ENCODE data around the gene ZNF324.
"Not testable (repeated sequence)": the region's sequence is repeated elsewhere in the genome, so short reads cannot be mapped to it uniquely, and the experiment has no call there.

ZNF324 gene

DNA sequence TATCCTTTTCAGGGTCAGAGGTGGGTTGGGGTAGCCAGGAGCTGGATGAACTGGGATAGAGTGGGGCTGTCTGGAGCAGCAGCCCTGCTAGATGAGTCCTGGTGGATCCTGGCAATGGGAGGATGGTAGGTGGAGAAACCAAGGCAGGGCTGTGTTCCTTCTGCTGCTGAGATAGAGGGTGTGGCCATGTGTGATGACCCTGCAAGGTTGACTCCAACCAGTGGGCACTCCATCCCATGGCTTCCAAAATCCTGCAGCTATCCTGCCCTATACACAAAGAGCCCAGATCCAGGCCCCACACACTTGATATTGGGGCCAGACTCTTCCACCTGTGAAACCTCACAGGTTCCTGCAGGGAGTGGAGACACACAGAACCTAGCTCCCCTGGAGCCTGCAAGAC is 6.9 kb downstream of the ZNF324 start:
- DNase-seq = no peak

DNA sequence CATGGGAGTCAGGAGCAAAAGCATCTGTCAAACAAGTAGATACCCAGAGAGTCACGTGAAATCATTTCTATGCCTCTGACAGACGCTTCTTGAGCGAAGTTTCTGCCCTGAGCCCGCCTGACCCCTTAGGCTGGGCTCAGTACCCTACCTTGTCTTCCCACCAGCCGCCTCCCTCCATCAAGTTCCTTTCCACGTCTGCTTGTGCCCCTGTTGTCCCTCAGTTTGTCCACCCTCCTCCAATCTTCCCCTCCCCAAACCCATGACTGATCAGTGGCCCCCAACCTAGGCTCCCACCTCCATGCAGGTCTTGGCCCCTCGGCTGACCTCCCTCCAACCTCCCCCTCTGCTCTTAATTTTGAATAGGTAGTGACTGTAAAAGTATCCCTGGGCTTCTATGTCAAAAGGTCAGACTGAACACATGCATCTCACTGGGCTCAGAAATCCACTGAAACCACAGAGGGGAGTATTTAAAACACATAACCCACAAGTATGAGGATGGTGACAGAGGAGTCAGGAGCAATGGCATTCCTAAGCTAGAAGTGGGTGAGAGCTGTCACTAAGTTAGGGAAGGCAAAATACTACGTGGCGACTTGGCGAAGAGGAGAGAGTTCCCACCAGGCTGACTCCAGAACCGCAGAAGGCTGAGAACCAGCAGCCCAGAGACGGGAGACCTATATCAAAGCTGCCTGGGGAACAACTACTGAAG is 7.6 kb downstream of the ZNF324 start:
- no peak for DNase-seq

DNA sequence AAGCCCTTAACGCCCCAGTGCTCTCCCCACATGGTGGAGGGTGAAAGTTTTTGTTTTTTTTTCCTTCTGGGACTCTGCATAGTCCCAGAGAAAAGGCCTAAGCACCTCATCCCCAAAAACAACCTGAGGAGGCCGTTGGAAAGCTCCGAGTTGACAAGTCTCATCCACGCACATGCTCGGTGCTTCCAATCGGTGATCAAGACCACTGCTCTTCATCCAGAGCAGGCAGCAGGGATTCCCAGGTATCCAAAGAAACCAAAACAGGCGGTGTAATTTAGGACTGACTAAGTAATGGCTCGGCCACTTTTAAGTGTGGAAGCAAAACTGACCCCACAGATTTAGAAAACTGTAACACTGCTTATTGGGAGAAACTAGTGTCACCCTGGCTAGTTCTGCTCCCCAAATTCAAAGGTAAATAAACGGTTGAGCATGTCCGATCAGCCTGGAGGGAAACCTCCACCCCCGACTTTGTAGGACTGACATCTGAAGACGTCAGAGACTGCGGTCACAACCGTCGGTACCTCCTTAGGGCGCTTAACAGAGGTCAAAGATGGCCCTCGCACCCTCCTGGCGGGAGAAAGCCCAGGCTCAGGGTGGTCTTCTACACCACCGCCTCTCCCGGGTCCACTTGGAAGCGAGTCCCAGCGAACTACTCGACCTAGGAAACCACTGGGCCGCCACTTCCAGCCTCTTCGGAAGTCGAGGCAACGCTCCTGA is 8.3 kb downstream of the ZNF324 start:
- no peak for DNase-seq

DNA sequence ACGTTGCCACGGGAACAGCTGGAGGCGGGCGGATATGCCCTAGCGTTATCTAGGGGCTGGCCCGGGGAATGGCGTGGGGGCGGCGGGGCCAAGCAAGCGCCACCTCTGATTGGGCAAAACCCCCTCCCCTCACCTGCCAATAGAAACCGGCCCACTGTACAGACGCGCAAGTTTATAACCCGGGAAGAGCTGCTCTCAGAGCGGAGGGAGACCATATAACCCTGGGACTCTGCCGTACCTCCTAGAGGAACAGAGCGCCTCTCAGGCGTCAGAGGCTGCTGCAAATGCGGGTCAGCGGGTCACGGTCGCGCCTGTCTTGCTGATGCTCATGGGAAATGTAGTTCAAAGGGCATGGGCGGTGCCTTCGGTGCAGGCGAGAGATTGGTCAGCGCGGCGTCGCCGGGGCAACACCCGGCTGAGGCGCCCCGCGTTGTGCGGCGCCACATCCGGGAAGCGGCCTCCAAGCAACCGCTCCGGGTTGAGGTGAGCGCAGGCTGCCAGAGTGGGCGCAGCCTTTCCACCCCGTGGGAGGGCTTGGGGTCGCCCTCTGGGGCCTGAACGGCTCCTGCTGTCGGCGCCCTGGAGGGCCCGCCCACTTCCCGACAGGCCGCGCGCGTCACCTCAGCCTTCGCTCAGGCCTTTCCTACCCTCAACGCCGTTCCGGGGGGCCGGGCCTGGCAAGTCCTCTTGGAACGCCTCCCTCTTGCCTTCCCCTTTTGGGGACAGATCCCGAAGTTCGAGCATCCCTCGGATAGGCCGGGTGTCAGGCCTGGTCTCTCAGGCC is 9.0 kb downstream of the ZNF324 start, which contains the start of gene ZNF446:
Gene ZNF446 (plus strand): TSS at position 639 of the 784 bp plus-strand sequence. CDS start 867 bp downstream, outside the sequence.
- peak; percentile 95 for DNase-seq

DNA sequence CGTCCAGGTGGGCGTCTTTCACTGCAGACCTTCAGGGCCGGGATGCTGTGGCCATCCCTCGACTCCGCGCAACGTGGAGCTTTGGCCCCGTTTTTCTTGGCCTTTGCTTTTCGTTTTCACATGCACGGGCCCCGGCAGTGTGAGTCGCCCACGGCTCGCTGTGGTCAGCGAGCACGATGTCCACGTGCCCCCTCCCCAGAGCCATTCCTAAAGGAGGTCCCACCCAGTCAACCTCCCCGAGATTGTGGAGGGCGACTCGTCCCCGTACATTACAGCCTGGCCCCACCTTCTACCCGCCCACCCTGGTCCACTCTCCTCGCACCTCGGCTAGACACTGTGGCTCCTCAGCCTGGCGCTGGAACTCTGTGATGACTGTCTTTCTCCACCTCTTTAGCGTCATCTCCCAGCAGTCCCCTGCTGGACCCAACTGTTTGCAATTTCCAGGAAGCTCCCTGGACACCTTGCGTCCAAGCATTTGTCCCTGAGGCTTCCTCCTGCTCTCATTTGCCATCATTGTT is 9.7 kb downstream of the ZNF324 start:
- DNase-seq = peak; percentile 13

DNA sequence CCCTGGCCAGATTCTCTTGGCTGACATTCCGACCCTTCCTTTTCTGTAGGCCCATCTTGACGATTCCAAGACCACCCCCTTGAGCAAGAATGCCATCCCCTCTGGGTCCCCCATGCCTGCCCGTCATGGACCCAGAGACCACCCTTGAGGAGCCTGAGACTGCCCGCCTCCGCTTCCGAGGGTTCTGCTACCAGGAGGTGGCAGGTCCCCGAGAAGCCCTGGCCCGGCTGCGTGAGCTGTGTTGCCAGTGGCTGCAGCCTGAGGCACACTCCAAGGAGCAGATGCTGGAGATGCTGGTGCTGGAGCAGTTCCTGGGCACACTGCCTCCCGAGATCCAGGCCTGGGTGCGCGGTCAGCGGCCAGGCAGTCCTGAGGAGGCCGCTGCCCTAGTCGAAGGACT is 10.2 kb downstream of the ZNF324 start:
- no peak for DNase-seq

DNA sequence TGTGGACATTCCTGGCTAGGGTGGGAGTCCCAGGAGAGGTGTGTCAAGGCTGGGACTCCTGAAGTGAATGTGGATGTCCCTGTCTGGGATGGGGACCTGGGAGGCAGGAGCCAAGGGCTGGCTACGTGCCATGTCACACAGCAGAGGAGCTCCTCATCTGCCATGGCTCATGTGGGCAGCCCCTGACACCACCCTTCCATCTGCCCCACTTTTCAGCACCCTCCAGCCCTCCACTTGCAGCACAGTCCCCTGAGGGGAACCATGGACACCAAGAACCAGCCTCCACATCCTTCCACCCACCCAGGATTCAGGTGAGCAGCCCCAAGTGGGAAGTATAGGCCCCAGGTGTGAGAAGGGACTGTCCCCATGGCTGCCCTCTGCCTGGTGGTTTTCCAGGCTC is 11.0 kb downstream of the ZNF324 start:
- DNase-seq = no peak

DNA sequence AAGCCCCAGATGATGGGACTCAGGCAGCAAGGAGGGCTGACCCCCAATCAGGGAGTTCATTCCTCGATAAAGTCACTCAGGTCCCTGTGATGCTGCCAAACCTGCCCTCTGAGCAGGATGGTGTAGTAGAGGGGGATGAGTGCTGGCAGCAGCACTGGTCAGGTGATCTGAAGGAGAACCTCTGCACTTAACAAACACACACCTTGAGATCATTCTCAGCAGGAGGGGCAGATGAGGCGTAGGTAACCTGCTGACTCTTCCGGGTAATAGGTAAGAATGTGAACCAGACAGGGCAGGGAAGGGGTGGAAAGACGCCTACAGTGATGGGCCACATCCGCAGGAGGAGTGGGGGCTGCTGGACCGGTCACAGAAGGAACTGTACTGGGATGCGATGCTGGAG is 12.4 kb downstream of the ZNF324 start:
- DNase-seq = no peak

DNA sequence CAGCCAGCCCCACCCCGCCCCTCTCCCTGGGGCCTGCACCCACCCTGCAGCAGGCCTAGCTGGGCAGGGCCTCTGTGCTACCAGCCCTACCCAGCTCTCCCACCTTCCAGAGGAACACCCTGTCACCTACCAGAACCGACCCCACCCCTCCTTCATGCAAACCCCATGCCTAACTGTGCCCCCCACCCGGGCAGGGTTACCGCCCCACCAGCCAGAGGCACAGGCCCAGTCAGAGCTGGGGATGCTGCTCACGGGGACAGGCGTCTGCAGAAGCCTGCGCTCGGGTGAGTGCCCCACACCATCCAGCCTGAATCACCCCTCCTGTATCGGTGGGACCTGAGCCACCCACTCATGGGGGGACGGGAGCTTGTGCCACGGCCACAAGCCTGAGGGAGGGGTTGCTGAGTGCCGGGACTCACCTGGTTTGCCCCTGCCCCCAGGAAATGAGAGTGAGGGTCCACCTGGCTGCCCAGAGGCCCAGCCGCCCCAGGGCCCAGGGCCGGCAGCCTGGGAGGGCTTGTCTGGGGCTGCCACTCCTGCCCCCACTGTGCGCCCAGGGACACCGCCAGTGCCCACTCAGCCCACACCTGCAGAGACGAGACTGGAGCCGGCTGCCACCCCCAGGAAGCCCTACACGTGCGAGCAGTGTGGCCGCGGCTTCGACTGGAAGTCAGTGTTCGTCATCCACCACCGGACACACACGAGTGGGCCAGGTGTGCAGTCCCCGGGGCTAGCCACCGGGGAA is 13.0 kb downstream of the ZNF324 start:
- no peak for DNase-seq

DNA sequence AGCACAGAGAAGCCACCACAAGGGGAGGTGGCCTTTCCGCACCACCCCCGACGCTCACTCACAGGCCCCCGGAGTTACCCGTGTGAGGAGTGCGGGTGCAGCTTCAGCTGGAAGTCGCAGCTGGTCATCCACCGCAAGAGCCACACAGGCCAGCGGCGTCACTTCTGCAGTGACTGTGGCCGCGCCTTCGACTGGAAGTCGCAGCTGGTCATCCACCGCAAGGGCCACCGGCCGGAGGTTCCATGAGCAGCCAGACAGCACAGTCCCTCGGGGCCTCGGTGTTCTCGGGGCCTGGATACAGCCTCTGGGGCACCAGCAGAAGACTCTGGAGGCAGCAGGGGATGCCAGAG is 13.6 kb downstream of the ZNF324 start:
- DNase-seq = no peak

DNA sequence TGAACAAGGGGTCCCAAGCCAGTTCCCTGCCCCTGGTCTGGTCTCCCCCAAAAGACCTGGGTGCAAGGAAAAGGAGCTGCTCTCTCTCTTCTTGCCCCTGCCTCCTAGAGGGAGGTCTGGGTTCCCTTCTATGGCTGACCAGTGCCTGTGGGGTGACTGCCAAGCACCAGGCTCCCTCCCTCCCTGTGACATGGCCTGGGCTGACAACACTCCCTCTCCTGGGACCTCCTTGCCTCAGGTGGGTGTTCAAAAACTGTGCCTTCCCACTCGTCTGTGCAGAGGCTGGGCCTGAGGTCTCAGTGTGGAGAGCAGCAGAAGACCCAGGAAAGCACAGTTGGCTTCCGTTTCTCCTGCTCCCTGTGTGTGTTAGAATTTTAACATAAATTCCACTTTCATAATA is 14.0 kb downstream of the ZNF324 start:
- DNase-seq = no peak

DNA sequence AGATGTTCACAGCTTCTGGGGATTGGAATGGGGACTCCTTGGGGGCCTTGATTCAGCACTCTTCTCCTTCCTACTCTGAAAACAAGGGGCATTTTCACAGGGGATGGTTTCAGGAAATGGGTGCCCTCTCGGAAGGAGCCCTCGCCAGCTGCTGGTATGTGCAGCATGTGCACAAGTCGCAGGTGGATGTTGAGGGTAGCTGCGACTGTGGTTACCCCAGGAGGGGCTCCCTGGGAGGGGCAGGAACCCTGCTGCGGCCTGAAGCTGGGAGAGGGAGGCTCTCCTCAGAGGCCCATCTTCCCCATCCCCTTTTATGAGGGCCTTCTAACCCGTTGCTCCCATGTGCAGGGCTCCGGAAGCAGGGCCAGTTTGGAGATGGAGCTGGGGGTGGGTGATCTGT is 15.5 kb downstream of the ZNF324 start:
- DNase-seq = no peak

DNA sequence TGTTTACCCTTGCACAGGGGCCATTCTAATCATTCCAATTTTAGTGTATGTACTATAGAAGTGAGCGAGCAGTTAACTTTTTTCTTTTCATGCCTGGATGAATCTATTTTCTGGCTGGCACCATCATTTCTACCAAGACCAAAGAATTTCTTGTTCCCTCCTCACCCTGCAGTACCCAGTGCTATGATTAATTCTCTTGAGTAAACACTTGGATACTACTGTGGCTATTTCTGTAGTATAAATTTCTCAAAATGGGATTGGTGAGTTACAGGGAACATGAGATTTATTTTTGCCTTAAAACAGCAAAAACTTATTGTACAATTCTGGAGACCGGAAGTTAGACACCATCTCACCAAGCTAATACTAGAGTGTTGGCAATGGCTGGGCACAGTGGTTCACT is 16.9 kb downstream of the ZNF324 start:
- DNase-seq = no peak

DNA sequence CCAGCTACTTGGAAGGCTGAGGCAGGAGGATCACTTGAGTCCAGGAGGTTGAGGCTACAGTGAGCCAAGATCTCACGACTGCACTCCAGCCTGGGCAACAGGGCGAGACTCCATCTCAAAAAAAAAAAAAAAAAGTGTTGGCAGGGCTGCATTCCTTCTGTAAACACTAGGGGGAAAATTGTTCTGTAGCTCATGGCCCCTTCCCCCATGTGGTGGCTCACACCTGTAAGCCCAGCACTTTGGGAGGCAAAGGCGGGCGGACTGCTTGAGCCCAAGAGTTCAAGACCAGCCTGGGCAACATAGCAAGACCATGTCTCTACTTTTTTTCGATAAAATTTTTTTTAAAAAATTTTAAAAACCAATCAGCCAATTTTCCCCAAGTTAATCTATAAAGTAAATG is 17.5 kb downstream of the ZNF324 start:
- not testable (repeated sequence) for DNase-seq

DNA sequence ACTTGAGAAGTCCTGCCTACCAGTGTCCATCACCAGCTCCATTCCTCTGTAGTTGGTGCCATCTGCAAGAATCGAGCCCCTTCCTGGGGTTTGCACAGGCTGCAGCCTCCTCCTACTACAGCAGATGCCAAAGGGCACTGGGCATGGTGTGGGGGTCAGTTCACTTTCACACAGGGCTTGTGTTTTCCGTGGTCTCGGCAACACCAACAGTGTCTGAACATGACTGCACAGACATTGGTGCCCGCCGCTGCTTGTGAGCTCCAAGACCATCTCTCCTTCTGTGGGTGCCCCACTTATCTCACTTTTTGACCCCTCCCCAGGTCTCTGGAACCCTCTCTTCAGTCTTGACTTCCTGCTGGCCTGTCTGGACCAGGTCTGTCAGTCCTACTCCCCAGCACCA is 24.5 kb downstream of the ZNF324 start:
- DNase-seq = no peak

DNA sequence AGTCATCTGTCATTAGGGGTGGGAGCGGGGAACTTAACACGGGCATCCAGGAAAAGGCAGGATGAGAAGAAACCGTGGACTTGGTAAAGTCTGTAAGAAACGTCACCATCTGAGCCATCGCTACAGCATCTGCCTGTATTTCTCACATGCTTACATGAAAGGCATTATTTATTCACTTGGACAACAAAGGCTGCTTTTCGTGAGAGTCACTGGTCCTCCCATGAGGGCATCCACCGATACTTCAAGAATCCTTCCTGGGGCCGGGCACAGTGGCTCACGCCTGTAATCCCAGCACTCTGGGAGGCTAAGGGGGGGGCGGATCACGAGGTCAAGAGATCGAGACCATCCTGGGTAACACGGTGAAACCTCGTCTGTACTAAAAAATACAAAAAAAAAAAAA is 25.4 kb downstream of the ZNF324 start:
- no peak for DNase-seq

DNA sequence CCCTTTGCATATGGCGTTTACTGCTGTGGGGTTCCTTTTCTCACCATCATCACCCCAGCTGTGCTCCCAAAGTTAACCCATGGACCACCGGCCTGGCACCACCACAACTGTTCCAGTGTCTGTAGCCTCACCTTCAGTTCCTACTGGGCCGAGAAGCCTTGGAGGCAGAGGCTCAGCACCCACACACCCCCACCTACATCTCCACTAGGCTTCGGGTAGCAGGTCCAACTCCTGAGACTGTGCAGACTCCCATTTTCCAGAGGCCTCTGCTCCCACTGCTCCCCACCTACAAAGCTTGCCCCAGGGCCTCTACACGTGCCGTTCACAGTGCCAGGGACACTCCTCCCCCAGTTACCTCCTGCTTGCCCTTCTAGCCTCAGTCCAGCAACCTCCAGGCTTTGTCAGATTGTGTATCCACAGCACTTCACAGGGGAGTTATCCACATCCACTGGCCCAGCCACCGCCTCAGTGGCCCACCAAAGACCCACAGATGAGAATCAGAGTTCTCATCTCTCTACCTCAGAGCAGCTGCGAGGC is 30.8 kb downstream of the ZNF324 start:
- DNase-seq = no peak

DNA sequence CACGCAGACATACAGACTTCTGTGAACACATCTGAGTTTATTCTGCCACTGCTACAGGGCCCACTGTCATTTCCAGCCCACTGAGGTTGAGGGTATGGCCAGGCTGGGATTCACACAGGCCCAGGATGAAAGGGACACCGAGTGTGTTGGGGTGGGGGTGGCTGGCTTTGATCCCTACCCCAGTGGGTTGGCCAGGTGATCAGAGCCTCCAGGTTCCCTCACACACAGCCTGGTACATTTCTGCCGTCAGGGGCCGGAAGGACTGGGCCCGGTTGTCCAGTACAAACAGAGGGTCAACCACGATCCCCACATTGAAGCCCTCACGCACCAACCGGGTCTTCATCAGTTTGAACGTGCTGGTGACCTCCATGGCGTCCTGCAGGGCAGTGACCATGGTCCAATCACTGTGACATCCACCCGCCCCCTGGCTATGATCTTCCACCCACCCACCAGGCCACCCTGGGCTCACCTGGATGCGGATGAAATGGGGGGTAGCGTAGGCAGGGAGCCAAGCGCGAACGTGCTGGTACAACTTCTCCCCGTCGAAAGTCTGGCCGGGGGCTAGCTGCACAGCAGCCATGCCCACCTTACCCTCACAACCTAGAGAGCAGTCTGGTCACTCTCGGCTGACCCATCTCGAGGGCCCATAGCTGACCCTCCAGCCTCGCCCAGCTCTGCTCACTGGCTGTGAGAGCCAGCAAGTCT is 31.6 kb downstream of the ZNF324 start:
- no peak for DNase-seq

DNA sequence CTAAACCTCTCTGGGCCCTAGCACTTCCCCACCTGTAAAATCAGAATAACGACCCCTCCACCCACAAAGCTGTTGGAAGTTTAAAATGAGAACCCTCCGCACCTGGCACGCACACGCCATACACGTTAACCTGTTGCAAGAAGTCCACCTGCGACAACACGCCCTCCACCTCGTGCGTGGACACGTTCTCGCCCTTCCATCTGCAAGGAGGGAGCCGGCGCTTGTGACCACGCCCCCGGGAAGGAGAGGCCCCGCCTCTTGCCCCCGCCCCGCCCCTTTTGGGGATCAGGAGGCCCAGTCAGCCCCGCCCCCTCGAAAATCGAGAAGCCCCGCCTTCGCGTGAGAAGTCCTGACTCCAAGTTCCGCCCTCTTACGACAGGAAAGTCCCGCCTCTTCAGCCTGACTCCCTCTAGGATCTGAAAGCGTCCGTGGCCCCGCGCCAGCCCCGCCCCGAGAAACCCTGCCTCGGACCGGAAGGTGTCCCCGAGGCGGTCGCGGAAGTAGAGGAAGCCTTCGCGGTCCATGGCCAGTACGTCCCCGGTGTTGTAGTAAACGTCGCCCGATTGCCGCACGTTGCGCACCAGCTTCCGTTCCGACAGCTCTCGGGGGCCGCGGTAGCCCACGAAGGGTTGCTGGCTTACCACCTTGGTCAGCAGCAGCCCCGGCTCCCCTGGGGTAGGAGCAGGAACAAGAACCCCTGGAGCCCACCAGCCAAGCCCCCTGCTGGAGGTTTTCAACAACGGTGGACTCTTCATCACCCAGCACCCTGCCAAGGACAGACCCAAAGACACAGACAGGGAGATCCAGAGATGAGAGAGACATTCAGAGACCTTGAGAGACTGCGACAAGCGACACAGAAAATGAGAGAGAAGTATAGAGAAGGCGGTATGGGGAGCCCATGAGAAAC is 32.4 kb downstream of the ZNF324 start:
- peak; percentile 99 for DNase-seq

DNA sequence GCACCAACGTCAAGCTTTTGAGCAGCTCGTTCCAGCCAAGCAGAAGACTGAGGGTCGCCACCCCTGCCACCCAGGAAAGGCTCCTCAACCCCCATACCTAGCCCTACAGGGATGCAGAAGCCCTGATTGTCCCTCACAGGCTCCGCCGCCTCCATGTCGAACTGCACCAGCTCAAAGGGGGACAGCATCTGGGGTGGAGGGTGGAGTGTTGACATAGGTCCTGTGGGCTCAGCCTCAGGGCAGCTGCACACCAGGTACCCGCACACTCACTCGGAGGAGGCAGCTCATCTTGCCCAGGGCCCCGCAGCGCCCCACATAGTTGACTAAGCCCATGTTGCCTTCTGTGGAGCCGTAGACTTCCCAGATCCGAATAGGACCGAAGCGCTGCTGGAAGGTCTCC is 33.4 kb downstream of the ZNF324 start:
- no peak for DNase-seq
